Calu3 (cell line): Measurements from ENCODE around the gene TNFRSF4. TPM values are rescaled to one million over a fixed set of nuclear protein-coding genes. Genes with fewer than 3 reads are reported as not detected.
A peak's percentile ranks its signal among the peaks of the same experiment; 100 is the strongest.

Source experiments
- BruUV-seq: library from RNA; stranded (reverse); fragments of 400-500 nt; replicated peaks from 2 replicates; lab custom pipeline; 2021; lab: Mats Ljungman, UMichigan
- CTCF ChIA-PET: fragments of 300-600 bp; sonication (Branson Sonifier 250); formaldehyde crosslinking; loops from one replicate; lab custom pipeline; 2022; ENCODE audit warnings: antibody characterized with exemption; lab: Charles Lee
- DNase-seq: peaks from one replicate; pipeline ENCODE4 v3.0.0; 2022
- H3K27ac Mint-ChIP-seq: one replicate; pipeline ENCODE4 v1.8.0; 2022; ENCODE audit warnings: mixed read lengths; ENCODE audit not compliant: unreplicated experiment
- H3K27me3 Mint-ChIP-seq: one replicate; pipeline ENCODE4 v1.8.0; 2022; ENCODE audit warnings: mixed read lengths; ENCODE audit not compliant: unreplicated experiment
- H3K36me3 Mint-ChIP-seq: one replicate; pipeline ENCODE4 v1.8.0; 2022; ENCODE audit warnings: mild to moderate bottlenecking, moderate library complexity, mixed read lengths; ENCODE audit not compliant: insufficient read depth, unreplicated experiment
- H3K4me1 Mint-ChIP-seq: one replicate; pipeline ENCODE4 v1.8.0; 2022; ENCODE audit warnings: mild to moderate bottlenecking, low read depth, mixed read lengths; ENCODE audit not compliant: unreplicated experiment
- H3K4me3 Mint-ChIP-seq: one replicate; pipeline ENCODE4 v1.8.0; 2022; ENCODE audit warnings: mild to moderate bottlenecking, low read depth, moderate library complexity, mixed read lengths; ENCODE audit not compliant: unreplicated experiment
- H3K9me3 Mint-ChIP-seq: one replicate; pipeline ENCODE4 v1.8.0; 2022; ENCODE audit warnings: low read depth, mixed read lengths; ENCODE audit not compliant: unreplicated experiment
- CTCF ChIP-seq: fragments of 200-600 bp; IDR thresholded peaks from one replicate; pipeline ENCODE4 v1.8.0; 2022; ENCODE audit warnings: antibody characterized with exemption; ENCODE audit not compliant: unreplicated experiment
- intact Hi-C: fragments of 100-400 bp; cut with micrococcal nuclease; formaldehyde crosslinking; loops from one replicate; pipeline ENCODE4 v1.10.0; 2022; ENCODE audit not compliant: unreplicated experiment
- total RNA-seq: library from RNA; stranded (reverse); gene quantifications from 2 replicates; pipeline ENCODE4 v1.2.3, GENCODE V29; 2022

Gene TNFRSF4
- total RNA-seq, 1 experiment from 2014 or later: not detected

GRCh38 chr1:1230656-1231399 lies 16.9 kb upstream of the TNFRSF4 start:
- H3K27me3 Mint-ChIP-seq: no peaks in the 10 kb centered on the region
- peak overlapping the region; percentile 85 for H3K27ac Mint-ChIP-seq
- intact Hi-C loops: loop anchor here (10.0 kb wide), 1 partner anchor 66 kb away; no protein-coding TSS in a partner anchor
- peak overlapping the region; percentile 79 for H3K4me3 Mint-ChIP-seq
- no peaks in the 10 kb centered on the region for H3K9me3 Mint-ChIP-seq
- peaks cover 39% of the 10 kb centered on the region for H3K36me3 Mint-ChIP-seq
- H3K4me1 Mint-ChIP-seq: peaks cover 16% of the 10 kb centered on the region
- TF ChIP-seq CTCF: no peak
- CTCF ChIA-PET: interaction anchor here (0.6 to 1.5 kb wide), 2 partner anchors 73 to 108 kb away, joined by 5 to 8 read pairs; no protein-coding TSS in a partner anchor
- no peak for DNase-seq
- BruUV-seq: TSS peak; percentile 89

- DNase-seq: no peak
- no TSS peak for BruUV-seq
- H3K36me3 Mint-ChIP-seq: peaks cover 40% of the 10 kb centered on the region
- intact Hi-C loops: loop anchor here (10.0 kb wide), 1 partner anchor 65 kb away; no protein-coding TSS in a partner anchor
- H3K4me1 Mint-ChIP-seq: peaks cover 16% of the 10 kb centered on the region
- no peaks in the 10 kb centered on the region for H3K27me3 Mint-ChIP-seq
- no peaks in the 10 kb centered on the region for H3K9me3 Mint-ChIP-seq
- CTCF ChIA-PET: interaction anchor here (1.5 kb wide), 1 partner anchor 107 kb away, joined by 8 read pairs; no protein-coding TSS in a partner anchor
- no peak for TF ChIP-seq CTCF
- no peak overlapping the region for H3K27ac Mint-ChIP-seq
- H3K4me3 Mint-ChIP-seq: peak overlapping the region; percentile 79
Measured at GRCh38 chr1:1229770-1230169, 15.8 kb upstream of the TNFRSF4 start.

GRCh38 chr1:1228596-1229321 lies 14.8 kb upstream of the TNFRSF4 start:
- CTCF ChIA-PET: no interaction called here
- H3K27me3 Mint-ChIP-seq: no peaks in the 10 kb centered on the region
- no peak overlapping the region for H3K4me3 Mint-ChIP-seq
- peaks cover 37% of the 10 kb centered on the region for H3K36me3 Mint-ChIP-seq
- no TSS peak for BruUV-seq
- no peaks in the 10 kb centered on the region for H3K9me3 Mint-ChIP-seq
- no peak for DNase-seq
- no peak for TF ChIP-seq CTCF
- H3K4me1 Mint-ChIP-seq: peaks cover 12% of the 10 kb centered on the region
- H3K27ac Mint-ChIP-seq: no peak overlapping the region
- intact Hi-C loops: no loop called here

DNA sequence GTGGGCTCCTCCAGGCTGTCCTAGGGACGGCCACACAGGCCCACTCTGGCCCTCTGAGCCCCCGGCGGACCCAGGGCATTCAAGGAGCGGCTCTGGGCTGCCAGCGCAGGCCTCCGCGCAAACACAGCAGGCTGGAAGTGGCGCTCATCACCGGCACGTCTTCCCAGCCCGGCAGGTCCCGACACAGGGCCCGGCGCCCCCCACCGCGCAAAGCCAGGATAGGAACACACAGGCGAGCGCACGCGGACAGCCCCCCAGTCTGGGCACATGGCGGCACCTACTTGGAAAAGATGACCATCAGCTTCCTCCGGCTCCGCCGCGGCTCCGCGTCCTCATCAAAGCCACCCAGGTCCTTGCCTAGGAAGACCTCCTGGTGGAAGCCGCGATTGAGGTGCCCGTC lies 14.2 kb upstream of the TNFRSF4 start:
- Mint-ChIP-seq H3K9me3 (no peaks in the 10 kb centered on the region), H3K4me3 (no peak overlapping the region), H3K36me3 (peaks cover 42% of the 10 kb centered on the region), H3K4me1 (peaks cover 8% of the 10 kb centered on the region), H3K27me3 (no peaks in the 10 kb centered on the region), H3K27ac (no peak overlapping the region)
- no TSS peak for BruUV-seq
- DNase-seq: no peak
- CTCF ChIA-PET: no interaction called here
- no peak for TF ChIP-seq CTCF
- intact Hi-C loops: no loop called here
